GM18517 (cell line): Measurements from ENCODE around the gene RAB22A.
"Not testable (repeated sequence)": the region's sequence is repeated elsewhere in the genome, so short reads cannot be mapped to it uniquely, and the experiment has no call there.

Experiments used
- ATAC-seq: cut with Tn5 transposase; IDR thresholded peaks from one replicate; pipeline ENCODE4 v1.9.1; 2021; ENCODE audit warnings: mild to moderate bottlenecking, moderate library complexity; ENCODE audit not compliant: unreplicated experiment

Gene RAB22A

DNA sequence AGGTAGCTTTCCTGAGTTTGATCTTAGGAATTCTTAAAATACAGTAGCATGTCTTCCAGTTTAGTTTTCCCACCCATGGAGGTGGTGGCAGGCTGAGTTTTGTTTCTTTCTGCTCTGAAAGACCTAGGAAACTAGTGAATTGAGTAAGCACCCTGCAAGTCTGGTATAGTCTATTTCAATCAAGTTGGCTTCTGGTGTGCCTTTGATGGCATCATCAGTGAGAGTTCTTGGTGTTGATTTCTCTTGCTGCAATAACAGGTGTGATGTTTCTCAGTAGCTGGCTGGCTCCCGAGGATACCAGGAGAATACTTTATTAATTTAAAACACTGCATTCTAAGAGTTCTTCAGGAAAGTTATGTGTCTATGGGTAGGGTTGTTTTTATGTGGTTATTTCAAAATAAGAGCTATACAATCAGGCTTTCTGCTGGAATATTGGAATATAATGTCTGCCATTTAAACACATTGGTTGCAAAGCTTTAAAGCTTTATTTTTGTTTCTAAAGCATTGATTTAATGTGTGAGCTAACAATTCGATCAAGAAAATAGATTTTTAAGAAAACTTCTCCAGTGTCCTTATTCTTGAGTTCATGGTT is 98.5 kb downstream of the RAB22A start:
- no peak for ATAC-seq

DNA sequence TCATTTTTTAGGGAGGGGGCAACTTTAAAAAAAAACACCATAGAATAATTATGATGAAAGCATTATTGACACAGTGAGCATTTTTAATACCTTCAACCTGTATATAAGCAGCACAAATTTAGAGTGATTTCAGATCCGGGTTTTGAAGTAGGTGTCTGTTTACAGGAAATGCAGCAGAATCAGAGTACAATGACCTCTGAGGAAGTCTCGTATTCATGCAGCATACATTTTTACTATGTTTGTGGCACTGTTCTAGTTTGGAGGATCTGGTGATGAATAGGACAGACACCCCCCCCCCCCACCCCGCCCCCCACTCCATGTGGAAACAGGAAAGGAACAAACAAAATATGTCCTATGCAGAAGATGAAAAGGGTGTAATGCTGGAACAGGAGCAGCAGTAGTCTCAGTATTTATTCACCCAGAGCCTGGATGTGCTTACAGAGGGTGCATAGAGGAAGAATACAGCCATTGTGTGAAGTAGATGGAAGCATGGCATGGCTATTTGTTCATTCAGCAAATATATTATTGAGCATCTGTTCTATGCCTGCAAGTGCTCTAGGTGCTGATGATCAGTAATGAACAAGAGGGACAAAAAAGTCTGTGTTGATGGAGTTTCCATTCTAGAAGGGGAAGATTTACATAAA is 99.2 kb downstream of the RAB22A start:
- no peak for ATAC-seq

DNA sequence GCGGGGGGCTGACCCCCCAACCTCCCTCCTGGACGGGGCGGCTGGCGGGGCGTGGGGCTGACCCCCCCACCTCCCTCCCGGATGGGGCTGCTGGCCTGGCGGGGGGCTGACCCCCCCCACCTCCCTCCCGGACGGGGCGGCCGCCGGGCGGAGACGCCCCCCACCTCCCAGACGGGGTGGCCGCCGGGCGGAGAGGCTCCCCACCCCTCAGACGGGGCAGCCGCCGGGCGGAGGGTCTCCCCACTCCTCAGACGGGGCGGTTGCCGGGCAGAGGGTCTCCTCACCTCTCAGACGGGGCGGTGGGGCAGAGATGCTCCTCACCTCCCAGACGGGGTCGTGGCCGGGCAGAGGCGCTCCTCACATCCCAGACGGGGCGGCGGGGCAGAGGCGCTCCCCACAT is 104.7 kb downstream of the RAB22A start:
- not testable (repeated sequence) for ATAC-seq

DNA sequence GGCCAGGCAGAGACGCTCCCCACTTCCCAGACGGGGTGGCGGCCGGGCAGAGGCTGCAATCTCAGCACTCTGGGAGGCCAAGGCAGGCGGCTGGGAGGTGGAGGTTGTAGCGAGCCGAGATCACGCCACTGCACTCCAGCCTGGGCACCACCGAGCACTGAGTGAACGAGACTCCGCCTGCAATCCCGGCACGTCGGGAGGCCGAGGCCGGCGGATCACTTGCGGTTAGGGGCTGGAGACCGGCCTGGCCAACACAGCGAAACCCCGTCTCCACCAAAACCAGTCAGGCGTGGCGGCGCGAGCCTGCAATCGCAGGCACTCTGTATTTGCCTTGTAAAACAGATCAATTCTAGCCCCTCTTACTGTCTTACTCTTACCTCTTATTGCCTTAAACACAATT is 105.3 kb downstream of the RAB22A start:
- ATAC-seq, result not testable (repeated sequence)

DNA sequence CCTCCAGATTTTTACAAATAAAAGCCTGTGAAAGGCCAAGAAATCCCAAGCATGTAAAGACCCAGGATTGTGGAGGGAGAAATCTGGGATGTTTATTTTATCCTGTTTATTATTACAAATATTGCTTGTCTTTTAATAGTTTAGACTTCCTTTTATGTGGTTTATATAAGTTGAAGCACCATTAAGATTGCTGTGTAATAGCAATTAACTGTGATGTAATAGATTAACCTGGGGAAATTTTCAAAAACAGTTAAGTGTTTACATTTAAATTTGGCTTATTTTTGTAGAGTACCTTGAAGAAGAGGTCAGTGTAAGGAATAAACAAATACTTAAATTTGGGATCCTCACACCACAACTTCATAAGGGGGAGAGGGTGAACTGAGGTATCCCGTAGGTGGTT is 106.5 kb downstream of the RAB22A start:
- ATAC-seq, result no peak

DNA sequence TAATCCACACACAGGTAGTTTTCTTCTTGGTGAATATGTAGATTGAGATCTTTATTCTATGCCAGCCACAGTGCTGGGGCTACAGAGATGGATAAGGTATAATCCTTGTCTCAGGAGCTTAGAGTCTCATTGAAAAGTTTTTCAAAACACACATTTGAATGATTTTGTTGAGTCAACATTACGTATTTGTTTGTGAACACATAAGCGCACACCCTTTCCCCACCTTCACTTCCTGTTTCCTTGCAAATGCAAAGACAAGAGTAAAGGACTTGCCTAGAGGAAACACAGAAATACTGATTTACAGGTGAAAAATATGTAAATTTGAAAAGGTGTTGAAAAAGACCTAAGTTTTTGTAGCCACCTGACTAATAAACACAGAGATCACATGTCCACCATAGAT is 107.3 kb downstream of the RAB22A start:
- no peak for ATAC-seq
